PC-9 (cell line): ENCODE data around the gene DGKG. TPM values are rescaled to one million over a fixed set of nuclear protein-coding genes. Genes with fewer than 3 reads are reported as not detected.

Experiments
- BruUV-seq: library from RNA; stranded (reverse); fragments of 400-500 nt; replicated peaks from 2 replicates; lab custom pipeline; 2021; lab: Mats Ljungman, UMichigan
- CTCF ChIA-PET: fragments of 300-600 bp; sonication (Branson Sonifier 250); formaldehyde crosslinking; loops from one replicate; lab custom pipeline; 2022; ENCODE audit warnings: antibody characterized with exemption; lab: Charles Lee
- POLR2A ChIA-PET: fragments of 300-600 bp; sonication (Branson Sonifier 250); formaldehyde crosslinking; loops from one replicate; lab custom pipeline; 2022; ENCODE audit warnings: antibody characterized with exemption; ENCODE audit not compliant: unreplicated experiment; lab: Charles Lee
- DNase-seq, 2 experiments: peaks; one replicate each; pipeline versions ENCODE4 v3.0.0 to v3.0.0-alpha.2; 2015 to 2022; ENCODE audit warnings: mixed read lengths in 1 of 2
- H2AFZ ChIP-seq: fragments of 200-600 bp; sonication (generic); 2 replicates; pipeline ENCODE4 v1.8.1; 2017; ENCODE audit warnings: antibody characterized with exemption
- H3F3A ChIP-seq: fragments of 200-600 bp; sonication (generic); 2 replicates; pipeline ENCODE4 v1.8.1; 2017; ENCODE audit warnings: antibody characterized with exemption, mild to moderate bottlenecking, low read depth; ENCODE audit not compliant: insufficient read depth
- H3K27ac ChIP-seq: fragments of 200-600 bp; sonication (generic); 2 replicates; pipeline ENCODE4 v1.6.1; 2016; ENCODE audit warnings: mixed run types
- H3K27me3 ChIP-seq: fragments of 200-600 bp; sonication (generic); 2 replicates; pipeline ENCODE4 v1.6.1; 2016; ENCODE audit warnings: low read depth, mixed run types; ENCODE audit not compliant: insufficient read depth
- H3K36me3 ChIP-seq: fragments of 200-600 bp; sonication (generic); 2 replicates; pipeline ENCODE4 v1.6.1; 2016; ENCODE audit warnings: low read depth, mixed run types
- H3K4me1 ChIP-seq: fragments of 200-600 bp; sonication (generic); replicated peaks from 2 replicates; pipeline ENCODE4 v1.6.1; 2016; ENCODE audit warnings: mixed run types; ENCODE audit not compliant: insufficient read depth
- H3K4me2 ChIP-seq: fragments of 200-600 bp; sonication (generic); 2 replicates; pipeline ENCODE4 v1.6.1; 2017; ENCODE audit warnings: mixed run types
- H3K4me3 ChIP-seq: fragments of 200-600 bp; sonication (generic); 2 replicates; pipeline ENCODE4 v1.6.1; 2016; ENCODE audit warnings: mixed run types
- H3K79me2 ChIP-seq: fragments of 200-600 bp; sonication (generic); 2 replicates; pipeline ENCODE4 v1.6.1; 2017; ENCODE audit warnings: low read depth, mixed run types
- H3K9me2 ChIP-seq: fragments of 200-600 bp; sonication (generic); 2 replicates; pipeline ENCODE4 v1.8.1; 2017; ENCODE audit warnings: mild to moderate bottlenecking; ENCODE audit not compliant: insufficient read depth
- H3K9me3 ChIP-seq: fragments of 200-600 bp; sonication (generic); 2 replicates; pipeline ENCODE4 v1.8.1; 2016; ENCODE audit warnings: low read depth; ENCODE audit not compliant: insufficient read depth
- H4K20me1 ChIP-seq: fragments of 200-600 bp; sonication (generic); 2 replicates; pipeline ENCODE4 v1.8.1; 2017; ENCODE audit not compliant: insufficient read depth
- CTCF ChIP-seq: fragments of 200-600 bp; sonication (generic); conservative IDR thresholded peaks from 2 replicates; pipeline ENCODE4 v1.6.1; 2017; ENCODE audit warnings: mixed run types, antibody characterized with exemption, mild to moderate bottlenecking, moderate library complexity
- EZH2 ChIP-seq: fragments of 200-600 bp; sonication (generic); IDR thresholded peaks from 2 replicates; pipeline ENCODE4 v1.8.0; 2017; ENCODE audit warnings: antibody characterized with exemption, low read depth
- intact Hi-C: fragments of 100-400 bp; cut with micrococcal nuclease; formaldehyde crosslinking; loops from one replicate; pipeline ENCODE4 v1.10.0; 2022; ENCODE audit not compliant: unreplicated experiment
- total RNA-seq: library from RNA; stranded (reverse); gene quantifications from 2 replicates; pipeline ENCODE4 v1.2.3, GENCODE V29; 2021

DGKG gene
- total RNA-seq, 1 experiment from 2014 or later = 20.0 TPM

GRCh38 chr3:186169379-186169778 lies 192.7 kb downstream of the DGKG start:
- H3K27ac ChIP-seq = no peak overlapping the region
- TF ChIP-seq CTCF (no peak), EZH2 (no peak)
- no peaks in the 10 kb centered on the region for H3K4me1 ChIP-seq
- no peaks in the 10 kb centered on the region for H3K79me2 ChIP-seq
- no peak overlapping the region for H3K4me3 ChIP-seq
- no peaks in the 10 kb centered on the region for H3K27me3 ChIP-seq
- no peak for DNase-seq
- H3K9me3 ChIP-seq = no peaks in the 10 kb centered on the region
- no peaks in the 10 kb centered on the region; the same call in 1 of the 2 replicates for H4K20me1 ChIP-seq
- H2AFZ ChIP-seq = no peak overlapping the region
- intact Hi-C loops = no loop called here
- no TSS peak for BruUV-seq
- H3F3A ChIP-seq = no peaks in the 10 kb centered on the region
- ChIA-PET CTCF (no interaction called here), POLR2A (no interaction called here)
- no peaks in the 10 kb centered on the region for H3K36me3 ChIP-seq
- H3K4me2 ChIP-seq = no peak overlapping the region
- H3K9me2 ChIP-seq = no peaks in the 10 kb centered on the region

- TF ChIP-seq CTCF (no peak), EZH2 (no peak)
Observed at GRCh38 chr3:186168976-186169375, 193.1 kb downstream of the DGKG start.

GRCh38 chr3:186167646-186168395 lies 194.2 kb downstream of the DGKG start:
- CTCF ChIA-PET = no interaction called here
- Histone ChIP-seq H3K36me3 (no peaks in the 10 kb centered on the region), H3K4me2 (no peak overlapping the region), H3K27me3 (no peaks in the 10 kb centered on the region), H3K4me3 (no peak overlapping the region), H3K9me3 (no peaks in the 10 kb centered on the region), H3K27ac (no peak overlapping the region), H3K79me2 (no peaks in the 10 kb centered on the region), H4K20me1 (no peaks in the 10 kb centered on the region; the same call in 1 of the 2 replicates), H3F3A (no peaks in the 10 kb centered on the region), H2AFZ (no peak overlapping the region), H3K4me1 (no peaks in the 10 kb centered on the region), H3K9me2 (no peaks in the 10 kb centered on the region)
- POLR2A ChIA-PET = no interaction called here
- intact Hi-C loops = no loop called here
- TF ChIP-seq EZH2 (no peak), CTCF (no peak)
- DNase-seq = no peak
- BruUV-seq = no TSS peak

More at GRCh38 chr3:186168976-186169375, 193.1 kb downstream of the DGKG start:
- Histone ChIP-seq H3K9me2 (no peaks in the 10 kb centered on the region), H3K36me3 (no peaks in the 10 kb centered on the region), H3K27me3 (no peaks in the 10 kb centered on the region), H3K27ac (no peak overlapping the region), H3K9me3 (no peaks in the 10 kb centered on the region), H3K4me2 (no peak overlapping the region), H4K20me1 (no peaks in the 10 kb centered on the region; the same call in 1 of the 2 replicates), H3K4me3 (no peak overlapping the region), H3K79me2 (no peaks in the 10 kb centered on the region), H3K4me1 (no peaks in the 10 kb centered on the region), H3F3A (no peaks in the 10 kb centered on the region), H2AFZ (no peak overlapping the region)
- no peak for DNase-seq
- no TSS peak for BruUV-seq
- POLR2A ChIA-PET = no interaction called here
- CTCF ChIA-PET = no interaction called here
- intact Hi-C loops = no loop called here
